ENCODE measurements around the gene HOXB5. TPM values are rescaled to one million over a fixed set of nuclear protein-coding genes. Genes with fewer than 3 reads are reported as not detected.

HOXB5 gene
- total and polyA plus RNA-seq, 12 donors = 0.12 to 10.5 (median 3.6) TPM

DNA sequence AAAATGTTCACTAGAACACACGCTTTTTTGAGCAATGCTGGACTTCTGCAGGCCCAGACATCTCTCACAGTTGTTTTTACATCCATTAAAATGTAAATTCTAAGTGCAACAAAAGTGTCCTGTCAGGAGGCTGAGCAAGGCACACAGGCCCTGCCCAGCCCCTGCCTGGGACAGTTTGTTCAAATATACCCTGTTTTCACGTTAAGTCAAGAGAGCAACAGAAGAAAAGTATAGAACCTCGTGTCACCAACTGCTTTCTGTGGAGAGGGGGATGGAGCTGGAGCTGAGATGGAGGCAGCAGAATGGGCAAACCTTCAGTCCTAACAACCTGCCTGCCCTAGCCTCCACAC lies 44.3 kb downstream of the HOXB5 start:
- Histone ChIP-seq H3K9me3 (replicated peaks in 1 of 3) (no peaks in the 10 kb centered on the region), H3K27me3 (no peaks in the 10 kb centered on the region), H3K4me1 (replicated peaks in 1 of 2) (peaks cover 13 to 42% of the 10 kb centered on the region in 2 donors), H3K27ac (peak overlapping the region in 1 of 5 donors; percentile 97), H3K36me3 (replicated peaks in 1 of 2) (peaks cover 0 to 6% of the 10 kb centered on the region in 2 donors), H3K4me3 (no peak overlapping the region)
- TF ChIP-seq POLR2A (IDR thresholded peaks at IDR 0.05) = no peak
- TF ChIP-seq, protein P1, sequence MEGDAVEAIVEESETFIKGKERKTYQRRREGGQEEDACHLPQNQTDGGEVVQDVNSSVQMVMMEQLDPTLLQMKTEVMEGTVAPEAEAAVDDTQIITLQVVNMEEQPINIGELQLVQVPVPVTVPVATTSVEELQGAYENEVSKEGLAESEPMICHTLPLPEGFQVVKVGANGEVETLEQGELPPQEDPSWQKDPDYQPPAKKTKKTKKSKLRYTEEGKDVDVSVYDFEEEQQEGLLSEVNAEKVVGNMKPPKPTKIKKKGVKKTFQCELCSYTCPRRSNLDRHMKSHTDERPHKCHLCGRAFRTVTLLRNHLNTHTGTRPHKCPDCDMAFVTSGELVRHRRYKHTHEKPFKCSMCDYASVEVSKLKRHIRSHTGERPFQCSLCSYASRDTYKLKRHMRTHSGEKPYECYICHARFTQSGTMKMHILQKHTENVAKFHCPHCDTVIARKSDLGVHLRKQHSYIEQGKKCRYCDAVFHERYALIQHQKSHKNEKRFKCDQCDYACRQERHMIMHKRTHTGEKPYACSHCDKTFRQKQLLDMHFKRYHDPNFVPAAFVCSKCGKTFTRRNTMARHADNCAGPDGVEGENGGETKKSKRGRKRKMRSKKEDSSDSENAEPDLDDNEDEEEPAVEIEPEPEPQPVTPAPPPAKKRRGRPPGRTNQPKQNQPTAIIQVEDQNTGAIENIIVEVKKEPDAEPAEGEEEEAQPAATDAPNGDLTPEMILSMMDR (IDR thresholded peaks at IDR 0.05) = no peak
- 70 to 75% (median 72%) methylated on average over 3 of the region's 3 CpGs for WGBS, 4 donors
- DNase-seq = no peak
- intact Hi-C loops (cut with DNase I) = no loop called here

- TF ChIP-seq, protein P1 (IDR thresholded peaks at IDR 0.05) = no peak
- TF ChIP-seq POLR2A (IDR thresholded peaks at IDR 0.05) = no peak
- H3K4me3 ChIP-seq = no peak overlapping the region
- intact Hi-C loops (cut with DNase I) = no loop called here
- DNase-seq = no peak
- no peaks in the 10 kb centered on the region for H3K27me3 ChIP-seq
- H3K9me3 ChIP-seq (replicated peaks in 1 of 3) = no peaks in the 10 kb centered on the region
- H3K4me1 ChIP-seq (replicated peaks in 1 of 2) = peaks cover 13 to 42% of the 10 kb centered on the region in 2 donors
- H3K36me3 ChIP-seq (replicated peaks in 1 of 2) = peaks cover 0 to 6% of the 10 kb centered on the region in 2 donors
- H3K27ac ChIP-seq = peak overlapping the region in 2 of 5 donors; percentile 79 to 97
- WGBS, 4 donors = 46 to 71% (median 52%) methylated on average over 6 of the region's 6 CpGs
Observed at GRCh38 chr17:48548523-48549280, 44.9 kb downstream of the HOXB5 start.

GRCh38 chr17:48547808-48548522 lies 45.6 kb downstream of the HOXB5 start:
- Histone ChIP-seq H3K27ac (peak overlapping the region in 3 of 5 donors; percentile 54 to 97 (median 79)), H3K36me3 (replicated peaks in 1 of 2) (peaks cover 0 to 11% of the 10 kb centered on the region in 2 donors), H3K9me3 (replicated peaks in 1 of 3) (no peaks in the 10 kb centered on the region), H3K27me3 (no peaks in the 10 kb centered on the region), H3K4me1 (replicated peaks in 1 of 2) (peaks cover 13 to 39% of the 10 kb centered on the region in 2 donors), H3K4me3 (peak overlapping the region in 2 of 4 donors; percentile 1 to 21)
- intact Hi-C loops (cut with DNase I) = no loop called here
- 30 to 49% (median 38%) methylated on average over 24 of the region's 24 CpGs for WGBS, 4 donors
- DNase-seq = peak in 3 of 7 donors; percentile 34 to 79 (median 65)
- TF ChIP-seq, protein P1 (IDR thresholded peaks at IDR 0.05) = no peak
- TF ChIP-seq POLR2A (IDR thresholded peaks at IDR 0.05) = no peak
